HG02885 (cell line): ENCODE measurements around the gene PTPRN2.
"Not testable (repeated sequence)": the region's sequence is repeated elsewhere in the genome, so short reads cannot be mapped to it uniquely, and the experiment has no call there.

Experiments used
- ATAC-seq: cut with Tn5 transposase; IDR thresholded peaks from one replicate; pipeline ENCODE4 v1.9.1; 2021; ENCODE audit warnings: mild to moderate bottlenecking; ENCODE audit not compliant: unreplicated experiment, poor library complexity

The PTPRN2 gene

GRCh38 chr7:158587162-158588084 lies at the start of gene PTPRN2:
Gene PTPRN2, minus strand, starts transcription at chr7:158587823.
- ATAC-seq: peak; percentile 80

- peak; percentile 82 for ATAC-seq
Observed at GRCh38 chr7:158633055-158633956, 45.7 kb upstream of the PTPRN2 start.

GRCh38 chr7:158631574-158632195 lies 44.1 kb upstream of the PTPRN2 start:
- no peak for ATAC-seq

GRCh38 chr7:158626289-158626688 lies 38.7 kb upstream of the PTPRN2 start:
- ATAC-seq: not testable (repeated sequence)

GRCh38 chr7:158623241-158623640 lies 35.6 kb upstream of the PTPRN2 start:
- no peak for ATAC-seq

- no peak for ATAC-seq
Observed at GRCh38 chr7:158620839-158621441, 33.3 kb upstream of the PTPRN2 start.

- no peak for ATAC-seq
Observed at GRCh38 chr7:158620418-158620817, 32.8 kb upstream of the PTPRN2 start.

- ATAC-seq: no peak
Observed at GRCh38 chr7:158618745-158619140, 31.1 kb upstream of the PTPRN2 start.

GRCh38 chr7:158617737-158618128 lies 30.1 kb upstream of the PTPRN2 start:
- no peak for ATAC-seq

GRCh38 chr7:158616050-158616449 lies 28.4 kb upstream of the PTPRN2 start:
- no peak for ATAC-seq

- no peak for ATAC-seq
Observed at GRCh38 chr7:158614700-158615099, 27.1 kb upstream of the PTPRN2 start.

GRCh38 chr7:158613481-158613880 lies 25.9 kb upstream of the PTPRN2 start:
- ATAC-seq: peak; percentile 88

GRCh38 chr7:158612546-158612945 lies 24.9 kb upstream of the PTPRN2 start:
- no peak for ATAC-seq

GRCh38 chr7:158611541-158611940 lies 23.9 kb upstream of the PTPRN2 start:
- no peak for ATAC-seq

- ATAC-seq: no peak
Observed at GRCh38 chr7:158609313-158609974, 21.8 kb upstream of the PTPRN2 start.

- no peak for ATAC-seq
Observed at GRCh38 chr7:158607563-158607962, 19.9 kb upstream of the PTPRN2 start.

- no peak for ATAC-seq
Observed at GRCh38 chr7:158606671-158607424, 19.2 kb upstream of the PTPRN2 start.

- no peak for ATAC-seq
Observed at GRCh38 chr7:158606129-158606528, 18.5 kb upstream of the PTPRN2 start.
